Stimulated activated CD4-positive, alpha-beta T cell treated with anti-CD3 and anti-CD28 coated beads, Interleukin-15, amount 100 ng/mL, for 48 hours (primary cell): Measurements from ENCODE around the gene FAM53A.

Experiments
- DNase-seq, 2 donors: peaks; one replicate each; pipeline ENCODE4 v3.0.0-alpha.2; 2020; ENCODE audit warnings: low read depth in 2 of 2

Gene FAM53A

GRCh38 chr4:1604181-1604705 lies 79.9 kb downstream of the FAM53A start:
- DNase-seq: no peak

GRCh38 chr4:1603413-1604135 lies 80.5 kb downstream of the FAM53A start:
- DNase-seq: no peak

- DNase-seq: no peak
Measured at GRCh38 chr4:1602655-1603412, 81.3 kb downstream of the FAM53A start.

- DNase-seq: no peak
Measured at GRCh38 chr4:1601852-1602654, 82.1 kb downstream of the FAM53A start.

- no peak for DNase-seq
Measured at GRCh38 chr4:1601533-1601835, 82.6 kb downstream of the FAM53A start.

GRCh38 chr4:1600811-1601532 lies 83.1 kb downstream of the FAM53A start:
- DNase-seq: no peak

- no peak for DNase-seq
Measured at GRCh38 chr4:1600211-1600780, 83.8 kb downstream of the FAM53A start.

- DNase-seq: no peak
Measured at GRCh38 chr4:1599491-1600210, 84.5 kb downstream of the FAM53A start.

GRCh38 chr4:1599026-1599481 lies 85.1 kb downstream of the FAM53A start:
- no peak for DNase-seq

GRCh38 chr4:1598206-1599025 lies 85.7 kb downstream of the FAM53A start:
- DNase-seq: no peak

- no peak for DNase-seq
Measured at GRCh38 chr4:1597021-1597931, 86.8 kb downstream of the FAM53A start.

GRCh38 chr4:1596393-1596792 lies 87.7 kb downstream of the FAM53A start:
- no peak for DNase-seq

- DNase-seq: no peak
Measured at GRCh38 chr4:1595789-1596325, 88.3 kb downstream of the FAM53A start.

GRCh38 chr4:1594871-1595788 lies 89.0 kb downstream of the FAM53A start:
- DNase-seq: no peak

GRCh38 chr4:1593881-1594345 lies 90.2 kb downstream of the FAM53A start:
- DNase-seq: no peak

GRCh38 chr4:1593458-1593857 lies 90.7 kb downstream of the FAM53A start:
- no peak for DNase-seq
